Rectal smooth muscle tissue (tissue), 1 donor: ENCODE measurements around the gene ACHE.

Experiments used
- H3K27ac ChIP-seq: one replicate; pipeline ENCODE4 v1.7.0; 2013; ENCODE audit warnings: low read depth, low read length, inconsistent platforms
- H3K27me3 ChIP-seq: one replicate; pipeline ENCODE4 v1.7.0; 2013; ENCODE audit warnings: low read length; ENCODE audit not compliant: control insufficient read depth, insufficient read depth
- H3K36me3 ChIP-seq: one replicate; pipeline ENCODE4 v1.7.0; 2013; ENCODE audit warnings: low read length; ENCODE audit not compliant: control insufficient read depth, insufficient read depth
- H3K4me1 ChIP-seq: one replicate; pipeline ENCODE4 v1.7.0; 2013; ENCODE audit warnings: low read length; ENCODE audit not compliant: control insufficient read depth, insufficient read depth
- H3K4me3 ChIP-seq: one replicate; pipeline ENCODE4 v1.7.0; 2013; ENCODE audit warnings: low read length
- H3K9ac ChIP-seq: one replicate; pipeline ENCODE4 v1.7.0; 2013; ENCODE audit warnings: low read length

ACHE gene

GRCh38 chr7:100875356-100875751, 20.3 kb downstream of the ACHE start:
- peak overlapping the region; percentile 51 for H3K9ac ChIP-seq
- peak overlapping the region; percentile 89 for H3K4me3 ChIP-seq
- peaks cover 14% of the 10 kb centered on the region for H3K4me1 ChIP-seq
- H3K27ac ChIP-seq, result peak overlapping the region; percentile 96
- no peaks in the 10 kb centered on the region for H3K27me3 ChIP-seq
- H3K36me3 ChIP-seq, result peaks cover 11% of the 10 kb centered on the region

GRCh38 chr7:100874577-100875355, 20.9 kb downstream of the ACHE start, which contains the start of gene SRRT:
Gene SRRT, plus strand, starts transcription at chr7:100875103. Its CDS starts 488 bp downstream, at chr7:100875591.
- Histone ChIP-seq H3K4me1 (peaks cover 14% of the 10 kb centered on the region), H3K36me3 (peaks cover 11% of the 10 kb centered on the region), H3K4me3 (peak within 1 kb of the TSS; percentile 89), H3K27ac (peak within 1 kb of the TSS; percentile 96), H3K9ac (peak within 1 kb of the TSS; percentile 69), H3K27me3 (no peaks in the 10 kb centered on the region)

GRCh38 chr7:100874300-100874576, 21.4 kb downstream of the ACHE start:
- Histone ChIP-seq H3K36me3 (peaks cover 11% of the 10 kb centered on the region), H3K27me3 (no peaks in the 10 kb centered on the region), H3K4me3 (peak overlapping the region; percentile 81), H3K4me1 (peaks cover 14% of the 10 kb centered on the region), H3K9ac (peak overlapping the region; percentile 69), H3K27ac (peak overlapping the region; percentile 96)

GRCh38 chr7:100873599-100874299, 21.9 kb downstream of the ACHE start:
- H3K27ac ChIP-seq, result peak overlapping the region; percentile 96
- peak overlapping the region; percentile 81 for H3K4me3 ChIP-seq
- H3K36me3 ChIP-seq, result peaks cover 11% of the 10 kb centered on the region
- H3K27me3 ChIP-seq, result no peaks in the 10 kb centered on the region
- H3K4me1 ChIP-seq, result peaks cover 15% of the 10 kb centered on the region
- H3K9ac ChIP-seq, result no peak overlapping the region

GRCh38 chr7:100867776-100868485, 27.8 kb downstream of the ACHE start:
- Histone ChIP-seq H3K27ac (peak overlapping the region; percentile 97), H3K27me3 (no peaks in the 10 kb centered on the region), H3K36me3 (peaks cover 12% of the 10 kb centered on the region), H3K4me1 (peaks cover 14% of the 10 kb centered on the region), H3K4me3 (peak overlapping the region; percentile 79), H3K9ac (peak overlapping the region; percentile 76)

- peaks cover 14% of the 10 kb centered on the region for H3K4me1 ChIP-seq
- H3K36me3 ChIP-seq, result peaks cover 12% of the 10 kb centered on the region
- peak within 1 kb of the TSS; percentile 76 for H3K9ac ChIP-seq
- no peaks in the 10 kb centered on the region for H3K27me3 ChIP-seq
- H3K27ac ChIP-seq, result peak within 1 kb of the TSS; percentile 97
- H3K4me3 ChIP-seq, result peak within 1 kb of the TSS; percentile 79
Observed at GRCh38 chr7:100867040-100867775, 28.5 kb downstream of the ACHE start, which contains the start of gene TRIP6. Gene TRIP6, plus strand, starts transcription at chr7:100867387. Its CDS starts 111 bp downstream, at chr7:100867498.

- Histone ChIP-seq H3K4me3 (peak overlapping the region; percentile 79), H3K27me3 (no peaks in the 10 kb centered on the region), H3K27ac (peak overlapping the region; percentile 97), H3K36me3 (peaks cover 11% of the 10 kb centered on the region), H3K4me1 (peaks cover 14% of the 10 kb centered on the region), H3K9ac (peak overlapping the region; percentile 76)
Observed at GRCh38 chr7:100866729-100867039, 29.0 kb downstream of the ACHE start.

GRCh38 chr7:100865938-100866728, 29.6 kb downstream of the ACHE start:
- Histone ChIP-seq H3K27ac (peak overlapping the region; percentile 97), H3K36me3 (peaks cover 8% of the 10 kb centered on the region), H3K4me1 (peaks cover 14% of the 10 kb centered on the region), H3K27me3 (no peaks in the 10 kb centered on the region), H3K9ac (peak overlapping the region; percentile 76), H3K4me3 (peak overlapping the region; percentile 79)

GRCh38 chr7:100865372-100865911, 30.2 kb downstream of the ACHE start:
- peak overlapping the region; percentile 79 for H3K4me3 ChIP-seq
- no peak overlapping the region for H3K9ac ChIP-seq
- H3K27me3 ChIP-seq, result no peaks in the 10 kb centered on the region
- peaks cover 14% of the 10 kb centered on the region for H3K4me1 ChIP-seq
- H3K36me3 ChIP-seq, result peaks cover 13% of the 10 kb centered on the region
- H3K27ac ChIP-seq, result peak overlapping the region; percentile 97

GRCh38 chr7:100864263-100864845, 31.3 kb downstream of the ACHE start:
- H3K4me1 ChIP-seq, result peaks cover 14% of the 10 kb centered on the region
- H3K27me3 ChIP-seq, result no peaks in the 10 kb centered on the region
- H3K27ac ChIP-seq, result no peak overlapping the region
- H3K9ac ChIP-seq, result no peak overlapping the region
- H3K4me3 ChIP-seq, result no peak overlapping the region
- peaks cover 20% of the 10 kb centered on the region for H3K36me3 ChIP-seq

- no peak overlapping the region for H3K27ac ChIP-seq
- H3K9ac ChIP-seq, result no peak overlapping the region
- peaks cover 10% of the 10 kb centered on the region for H3K4me1 ChIP-seq
- H3K36me3 ChIP-seq, result peaks cover 20% of the 10 kb centered on the region
- H3K4me3 ChIP-seq, result no peak overlapping the region
- H3K27me3 ChIP-seq, result no peaks in the 10 kb centered on the region
Observed at GRCh38 chr7:100863406-100863950, 32.2 kb downstream of the ACHE start.
